GM12892 (cell line): ENCODE measurements around the gene SDHAF1.
A peak's percentile ranks its signal among the peaks of the same experiment; 100 is the strongest.
"Not testable (repeated sequence)": the region's sequence is repeated elsewhere in the genome, so short reads cannot be mapped to it uniquely, and the experiment has no call there.

Experiments
- DNase-seq: peaks from one replicate; pipeline ENCODE4 v3.0.0; 2011; ENCODE audit not compliant: insufficient read length
- FAIRE-seq: peaks from 2 replicates; lab custom pipeline; 2011; peaks lifted over from hg19 to GRCh38; lab: Jason Lieb, UNC
- POLR2A ChIP-seq: IDR thresholded peaks from 2 replicates; pipeline ENCODE4 v1.6.1; 2011; ENCODE audit warnings: low read depth, low read length, control low read depth
- POLR2AphosphoS5 ChIP-seq: IDR thresholded peaks from 2 replicates; pipeline ENCODE4 v1.6.1; 2011; ENCODE audit warnings: low read depth, low read length, control low read depth
- TAF1 ChIP-seq: IDR thresholded peaks from 2 replicates; pipeline ENCODE4 v1.6.1; 2011; ENCODE audit warnings: low read depth, mild to moderate bottlenecking, control low read depth, low read length, borderline replicate concordance

SDHAF1 gene

GRCh38 chr19:36030264-36031148 lies 35.5 kb downstream of the SDHAF1 start:
- FAIRE-seq: peak; percentile 79
- TF ChIP-seq POLR2AphosphoS5 (no peak), POLR2A (no peak), TAF1 (no peak)
- DNase-seq: no peak

DNA sequence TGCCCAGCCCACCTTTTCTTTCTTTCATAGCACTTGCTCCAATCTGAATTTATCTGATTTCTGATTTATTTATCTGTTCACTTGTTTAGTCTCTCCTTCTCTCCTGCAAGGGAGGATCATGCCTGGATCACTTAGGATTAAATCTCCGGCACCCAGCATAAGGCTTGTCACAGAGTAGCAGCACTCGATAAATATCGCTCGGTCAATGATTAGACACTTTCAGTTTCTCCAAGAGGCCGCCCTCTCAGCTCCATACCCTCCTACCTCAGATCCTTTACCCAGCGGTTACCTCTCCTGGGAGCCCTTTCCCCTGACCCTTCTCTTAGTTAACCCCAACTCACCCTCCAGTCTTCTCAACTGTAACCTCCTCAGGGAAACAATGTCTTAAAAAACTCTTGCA lies 36.3 kb downstream of the SDHAF1 start:
- FAIRE-seq (no peak), DNase-seq (no peak)
- no peak for TF ChIP-seq POLR2AphosphoS5
- TF ChIP-seq TAF1: no peak
- TF ChIP-seq POLR2A: no peak

DNA sequence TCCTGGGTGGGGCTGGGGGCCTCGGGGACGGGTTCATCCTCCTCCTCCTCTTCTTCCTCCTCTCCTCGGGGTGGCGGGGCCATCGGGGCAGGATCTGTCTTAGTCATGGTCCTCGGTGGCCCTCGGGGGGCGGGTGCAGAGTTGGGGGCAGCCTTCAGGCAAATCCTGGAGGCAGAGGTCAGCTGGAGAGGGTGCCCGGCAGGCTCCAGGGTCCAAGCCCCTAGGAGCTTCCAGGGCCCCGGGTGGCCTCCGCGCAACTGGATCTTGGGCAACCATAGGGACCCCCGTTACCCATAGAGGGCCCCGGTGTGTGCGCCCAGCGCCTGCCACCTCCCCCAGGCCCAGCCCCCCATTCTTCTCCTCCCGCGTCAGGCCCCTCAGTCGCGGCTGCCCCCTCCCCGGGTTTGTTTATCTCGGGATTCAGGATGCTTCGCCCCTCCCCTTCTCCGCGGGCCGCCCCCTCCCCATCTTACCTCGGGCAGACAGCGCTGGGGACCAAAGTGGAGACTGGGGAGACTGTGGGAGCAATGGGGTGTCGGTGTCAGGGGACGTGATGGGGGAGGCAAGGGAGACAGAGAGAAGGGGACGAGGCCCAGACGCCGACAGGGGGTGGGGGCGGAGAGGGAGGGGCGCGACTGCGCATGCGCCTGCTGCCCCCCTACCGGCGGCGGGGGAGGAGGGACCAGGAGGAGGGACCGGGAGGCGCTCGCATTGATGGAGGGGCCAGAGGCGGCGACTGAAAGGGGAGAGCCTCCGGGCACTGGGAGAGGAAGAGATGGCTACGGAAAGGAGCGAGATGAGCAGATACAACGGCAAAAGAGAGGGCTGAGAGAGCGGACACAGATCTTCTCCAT lies 37.5 kb downstream of the SDHAF1 start, which contains the start of gene CLIP3:
Gene CLIP3 (minus strand): TSS at position 623 of the 854 bp plus-strand sequence. CDS start 516 bp downstream, at position 107.
- TF ChIP-seq POLR2A (no peak), POLR2AphosphoS5 (no peak), TAF1 (no peak)
- FAIRE-seq: no peak
- DNase-seq: peak; percentile 68

DNA sequence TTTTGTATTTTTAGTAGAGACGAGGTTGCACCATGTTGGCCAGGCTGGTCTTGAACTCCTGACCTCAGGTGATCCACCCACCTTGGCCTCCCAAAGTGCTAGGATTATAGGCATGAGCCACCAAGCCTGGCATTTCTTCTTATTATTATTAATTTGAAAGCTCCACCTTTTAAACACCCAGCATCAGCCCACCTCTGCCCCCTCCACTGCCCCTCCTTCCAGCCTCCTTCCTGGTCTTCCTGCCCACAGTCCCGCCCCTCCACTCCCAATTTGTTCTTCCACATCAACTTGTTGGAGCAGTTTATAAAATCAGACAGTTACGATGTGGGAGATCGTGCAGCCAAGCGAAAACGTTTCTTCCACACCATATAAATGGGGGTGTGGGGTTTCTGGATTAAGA lies 45.5 kb downstream of the SDHAF1 start:
- TF ChIP-seq TAF1 (no peak), POLR2A (no peak)
- DNase-seq (no peak), FAIRE-seq (no peak)

- FAIRE-seq, DNase-seq: not testable (repeated sequence)
Observed at GRCh38 chr19:36041092-36041491, 46.1 kb downstream of the SDHAF1 start.

- DNase-seq (no peak), FAIRE-seq (no peak)
- TF ChIP-seq POLR2A: no peak
- TF ChIP-seq TAF1: no peak
- TF ChIP-seq POLR2AphosphoS5: no peak
Observed at GRCh38 chr19:36041831-36042230, 46.8 kb downstream of the SDHAF1 start.

- TF ChIP-seq POLR2A (no peak), POLR2AphosphoS5 (no peak), TAF1 (no peak)
- FAIRE-seq (no peak), DNase-seq (no peak)
Observed at GRCh38 chr19:36043952-36044351, 49.0 kb downstream of the SDHAF1 start.
